Pons (tissue), 1 donor: ENCODE measurements around the gene ST3GAL3.

Experiments used
- DNase-seq: peaks from one replicate; pipeline ENCODE4 v3.0.0-alpha.2; 2016; ENCODE audit warnings: low spot score

ST3GAL3 gene

GRCh38 chr1:43914576-43915525, 207.5 kb downstream of the ST3GAL3 start:
- no peak for DNase-seq

GRCh38 chr1:43919906-43920305, 212.6 kb downstream of the ST3GAL3 start:
- no peak for DNase-seq

GRCh38 chr1:43921022-43921421, 213.7 kb downstream of the ST3GAL3 start:
- DNase-seq: no peak

GRCh38 chr1:43924516-43924915, 217.2 kb downstream of the ST3GAL3 start:
- DNase-seq: no peak

- DNase-seq: no peak
Measured at GRCh38 chr1:43925846-43926245, 218.5 kb downstream of the ST3GAL3 start.

- no peak for DNase-seq
Measured at GRCh38 chr1:43930168-43930948, 223.0 kb downstream of the ST3GAL3 start.

GRCh38 chr1:43930949-43931275, 223.6 kb downstream of the ST3GAL3 start:
- DNase-seq: no peak

- no peak for DNase-seq
Measured at GRCh38 chr1:43931711-43932660, 224.7 kb downstream of the ST3GAL3 start.

GRCh38 chr1:43932786-43933385, 225.6 kb downstream of the ST3GAL3 start:
- DNase-seq: no peak

GRCh38 chr1:43933386-43934100, 226.2 kb downstream of the ST3GAL3 start, which contains the start of gene ARTN:
Gene ARTN, plus strand, starts transcription at chr1:43933801. Its CDS starts 1,856 bp downstream, at chr1:43935657.
- no peak for DNase-seq

- DNase-seq: peak; percentile 51
Measured at GRCh38 chr1:43934101-43934985, 227.0 kb downstream of the ST3GAL3 start.

- DNase-seq: no peak
Measured at GRCh38 chr1:43934986-43935324, 227.6 kb downstream of the ST3GAL3 start.

- no peak for DNase-seq
Measured at GRCh38 chr1:43935711-43936427, 228.5 kb downstream of the ST3GAL3 start.

- DNase-seq: no peak
Measured at GRCh38 chr1:43936431-43937151, 229.3 kb downstream of the ST3GAL3 start.

- DNase-seq: no peak
Measured at GRCh38 chr1:43937179-43937865, 230.0 kb downstream of the ST3GAL3 start.

- no peak for DNase-seq
Measured at GRCh38 chr1:43938383-43938782, 231.0 kb downstream of the ST3GAL3 start.

GRCh38 chr1:43938892-43939587, 231.7 kb downstream of the ST3GAL3 start:
- DNase-seq: peak; percentile 48
